Muscle of back (tissue), 11 donors: ENCODE data around the gene MAN1B1. TPM values are rescaled to one million over a fixed set of nuclear protein-coding genes. Genes with fewer than 3 reads are reported as not detected.

Experiments used
- DNase-seq, 3 donors: peaks; one replicate each; pipeline versions ENCODE4 v3.0.0 to v3.0.0-alpha.2; 2013
- polyA plus RNA-seq, 10 donors: library from polyadenylated mRNA; unstranded; fragments of 120-200 nt; gene quantifications; one replicate each; pipeline ENCODE4 v1.2.1, GENCODE V29; 2013; ENCODE audit not compliant: insufficient read length in 10 of 10

Gene MAN1B1
- polyA plus RNA-seq, 10 donors, result 31.3 to 54.4 (median 41.1) TPM

DNA sequence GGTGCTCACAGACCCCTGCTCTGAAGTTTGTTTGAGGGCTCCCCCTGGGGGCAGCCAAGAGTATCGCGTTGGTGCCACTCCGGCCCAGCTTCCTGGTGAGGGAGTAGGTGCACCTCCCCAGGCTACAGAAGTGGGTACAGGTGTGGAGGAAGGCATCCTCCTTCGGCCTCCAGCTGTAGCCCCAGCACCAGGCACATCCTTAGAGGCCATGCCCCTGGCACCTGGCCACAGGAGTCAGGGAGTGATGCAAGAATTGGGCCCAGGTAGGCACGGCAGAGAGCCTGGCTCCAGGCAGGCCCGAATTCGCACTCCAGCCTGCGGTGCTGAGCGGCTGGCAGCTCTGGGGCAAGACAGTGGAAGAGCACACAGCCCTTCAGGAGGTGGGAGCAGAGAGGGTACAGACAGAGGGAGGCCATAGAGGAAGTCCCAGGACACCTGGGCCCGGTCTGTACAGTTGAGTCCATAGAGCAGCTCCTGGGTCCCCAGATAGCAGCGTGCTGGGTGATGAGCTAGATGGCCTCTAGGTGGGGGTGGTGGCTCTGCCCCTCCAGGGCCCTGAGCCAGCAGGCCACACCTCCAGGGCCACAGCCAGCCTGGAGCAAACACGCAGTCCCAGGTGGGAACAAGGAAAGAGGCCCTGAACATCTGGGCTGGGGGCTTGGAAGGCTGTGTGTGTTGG, 18.8 kb upstream of the MAN1B1 start:
- peak; percentile 64 to 87 (median 76) for DNase-seq

DNA sequence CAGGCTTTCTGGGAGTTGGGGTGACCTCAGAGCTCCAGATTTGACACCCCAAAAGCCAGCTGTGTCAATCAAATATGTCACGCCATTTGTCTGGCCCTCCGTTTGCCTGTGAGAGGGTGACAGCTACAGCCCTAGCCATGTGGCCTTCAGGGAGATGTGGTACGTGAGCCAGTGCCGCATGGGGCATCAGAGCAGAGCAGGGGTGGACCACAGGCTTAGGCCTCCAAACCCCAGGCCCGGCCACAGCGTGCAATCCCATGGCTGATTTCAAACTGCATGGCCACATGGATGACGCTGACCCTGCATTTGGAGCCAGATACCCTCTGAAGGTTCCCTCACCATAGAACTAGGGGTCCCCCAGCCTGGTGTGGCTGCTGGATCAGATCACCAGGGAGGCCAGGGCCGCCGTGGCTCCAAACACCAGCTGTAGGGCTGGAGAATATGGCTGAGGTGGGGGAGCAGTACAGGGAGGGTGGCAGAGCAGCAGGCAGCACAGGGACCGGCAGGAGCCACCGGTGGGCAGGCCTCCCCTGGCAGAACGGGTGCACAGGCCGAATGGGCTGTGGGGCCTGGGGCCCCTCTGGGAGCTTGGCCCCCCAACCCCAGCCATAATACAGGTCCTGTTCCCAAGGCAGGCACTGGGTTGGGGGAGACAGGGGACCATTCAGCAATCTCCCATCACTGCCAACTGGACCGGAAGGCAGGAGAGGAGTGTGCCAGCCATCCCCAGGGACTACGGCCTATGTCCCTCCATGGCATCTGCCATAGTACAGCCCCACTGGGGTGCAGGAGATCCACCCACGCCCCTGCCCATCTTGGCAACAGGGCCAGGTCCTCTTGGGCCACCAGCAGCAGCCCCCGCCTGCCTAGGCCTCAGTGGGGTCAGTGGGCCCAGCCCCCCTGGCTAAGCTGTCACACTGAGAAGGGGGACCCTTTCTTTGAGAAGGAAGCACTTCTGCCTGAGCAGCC, 18.0 kb upstream of the MAN1B1 start:
- no peak for DNase-seq

DNA sequence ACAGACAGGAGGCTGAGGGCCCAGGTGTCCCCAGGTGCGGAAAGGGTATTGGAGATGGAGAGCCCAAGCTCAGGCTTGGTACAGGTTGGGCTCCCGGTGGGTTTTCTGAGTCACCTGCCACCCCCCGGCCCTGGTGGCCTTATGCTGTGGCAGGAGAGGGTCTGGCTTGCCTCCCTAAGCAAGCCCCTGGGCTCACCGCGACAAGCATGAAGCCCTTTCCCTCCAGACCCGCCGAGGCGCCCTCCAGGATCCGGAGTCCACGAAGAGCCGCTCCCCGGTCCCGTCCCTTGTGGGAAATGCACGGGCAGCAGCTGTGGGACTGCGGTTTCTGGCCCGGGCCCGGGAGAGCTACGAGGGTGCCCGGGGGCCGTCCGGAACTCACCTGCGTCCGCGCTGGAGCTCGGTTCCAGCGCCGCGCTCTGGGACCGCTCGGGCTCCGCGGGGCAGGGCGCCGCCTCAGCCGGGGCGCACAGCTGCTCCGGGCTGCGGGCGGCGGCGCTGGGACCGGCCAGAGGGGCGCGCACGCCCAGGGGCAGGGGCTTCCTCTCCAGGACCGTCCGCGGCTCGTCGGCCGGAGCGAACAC, 17.2 kb upstream of the MAN1B1 start:
- DNase-seq, result no peak

DNA sequence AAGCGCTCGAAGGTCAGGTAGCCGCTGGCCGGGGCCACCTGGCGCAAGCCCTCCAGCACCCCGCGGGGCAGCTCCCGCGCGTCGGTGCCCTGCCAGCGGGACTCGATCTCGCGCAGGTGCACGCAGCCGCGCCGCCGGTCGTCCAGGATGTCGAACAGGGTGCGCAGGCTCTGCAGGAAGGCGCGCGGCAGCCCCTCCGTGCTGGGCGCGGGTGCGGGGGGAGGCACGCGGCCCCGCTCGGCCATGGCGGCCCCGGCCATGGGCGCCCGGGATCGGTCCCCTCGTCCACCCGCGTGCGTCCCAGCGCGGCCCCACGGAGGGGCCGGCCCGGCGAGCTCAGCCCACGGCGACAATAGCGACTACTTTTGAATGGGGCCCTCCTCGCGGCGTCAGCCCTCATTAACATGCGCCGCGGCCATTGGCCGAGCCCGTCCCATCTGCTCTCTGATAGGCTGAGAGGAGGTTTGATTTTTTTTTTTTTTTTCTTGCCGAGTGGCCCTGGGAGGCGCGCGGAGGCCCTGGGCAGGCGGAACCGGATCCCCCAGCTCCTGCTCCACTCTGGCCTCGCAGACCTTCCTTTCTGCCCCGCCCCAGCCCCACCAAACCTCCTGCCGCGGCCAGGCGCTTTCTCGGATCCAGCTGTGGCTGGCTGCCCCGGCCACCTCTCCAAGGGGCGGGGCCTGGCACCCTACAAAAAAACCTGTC, 16.4 kb upstream of the MAN1B1 start, which contains the start of gene SAPCD2:
SAPCD2 (minus strand) TSS at position 357 of the 705 bp plus-strand sequence; CDS start at position 260, 97 bp downstream.
- peak; percentile 81 to 94 (median 87) for DNase-seq

DNA sequence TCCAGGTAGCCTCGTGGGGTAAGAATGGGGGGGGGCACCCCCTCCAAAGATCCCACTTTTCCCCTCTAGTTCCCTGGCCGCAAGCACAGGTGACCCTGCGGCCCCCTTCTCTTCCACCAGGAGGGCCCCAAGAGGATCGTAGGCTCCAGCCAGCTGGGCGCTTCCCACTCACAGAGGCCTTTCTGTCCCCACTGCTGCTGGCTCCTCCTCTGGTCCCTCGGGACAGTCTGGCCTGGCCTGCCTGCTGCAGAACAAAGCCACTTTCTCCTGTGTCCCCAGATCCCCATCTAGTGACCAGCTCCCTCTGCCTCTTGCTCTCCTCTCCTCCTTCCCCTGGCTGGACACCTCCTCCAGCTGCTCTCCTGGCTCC, 15.9 kb upstream of the MAN1B1 start:
- DNase-seq, result no peak

DNA sequence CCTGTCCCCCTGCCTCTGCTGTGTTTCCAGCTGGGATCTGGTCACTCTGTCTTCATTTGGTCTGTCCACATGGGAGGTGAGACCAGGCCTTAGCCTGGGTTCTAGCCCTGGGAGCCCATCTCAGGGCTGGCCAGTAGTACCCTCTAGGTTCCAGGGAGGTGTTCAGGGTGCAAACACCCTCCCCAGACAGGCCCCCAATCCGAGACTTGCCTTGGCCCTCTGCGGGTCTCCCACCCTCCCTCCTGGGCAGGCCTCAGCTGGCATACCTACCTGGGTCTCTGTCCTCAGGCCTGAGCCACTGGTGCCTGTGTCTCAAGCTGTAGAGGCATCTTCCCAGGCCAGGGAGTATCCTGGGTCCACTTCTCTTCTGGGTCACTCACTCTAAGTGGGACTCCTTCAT, 15.5 kb upstream of the MAN1B1 start:
- DNase-seq, result no peak

DNA sequence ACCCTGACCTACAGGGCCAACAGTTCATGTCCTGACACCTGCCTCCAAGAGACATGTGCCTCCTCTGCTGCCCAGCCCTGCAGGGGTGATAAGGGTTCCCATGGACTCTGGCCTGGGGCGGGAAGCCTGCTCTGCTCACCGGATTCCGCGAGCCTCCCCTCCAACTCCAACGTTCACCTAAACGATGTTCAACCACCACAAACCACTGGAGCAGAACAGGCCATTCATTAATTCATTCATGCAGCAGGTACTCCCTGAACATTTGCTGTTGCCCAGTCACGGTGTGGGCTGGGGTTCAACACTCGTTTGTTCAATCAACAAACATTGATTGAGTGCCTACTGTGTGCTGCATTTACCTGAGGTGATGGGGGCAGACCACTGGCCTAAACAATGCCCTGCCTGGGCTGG, 12.8 kb upstream of the MAN1B1 start:
- DNase-seq, result no peak

DNA sequence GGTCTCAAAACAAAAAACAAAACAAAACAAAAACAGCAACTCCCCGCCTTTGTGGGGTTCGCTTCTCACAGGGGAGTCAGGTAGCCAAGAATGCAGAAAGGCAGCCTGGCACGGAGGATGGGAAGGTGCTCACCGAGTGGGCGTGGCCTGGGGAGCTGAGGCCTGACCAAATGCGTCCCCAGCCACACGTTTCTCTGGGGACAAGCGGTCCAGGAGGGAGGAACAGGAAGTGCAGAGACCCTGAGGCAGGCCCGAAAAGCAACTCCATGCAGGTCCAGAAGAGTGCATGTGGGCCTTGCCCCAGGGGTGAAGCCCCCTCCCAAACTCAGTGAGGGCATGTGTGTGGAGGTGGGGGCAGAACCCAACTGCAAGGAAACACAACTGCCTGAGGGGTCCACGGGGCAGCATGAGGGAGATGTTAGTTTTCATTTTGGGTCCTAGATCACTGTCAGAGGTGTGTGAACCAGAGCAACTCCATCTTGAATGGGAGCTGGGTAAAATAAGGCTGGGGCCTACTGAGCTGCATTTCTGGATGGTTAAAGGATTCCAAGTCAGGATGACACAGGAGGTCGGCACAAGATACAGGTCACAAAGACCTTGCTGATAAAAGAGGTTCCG, 12.0 kb upstream of the MAN1B1 start:
- no peak for DNase-seq

DNA sequence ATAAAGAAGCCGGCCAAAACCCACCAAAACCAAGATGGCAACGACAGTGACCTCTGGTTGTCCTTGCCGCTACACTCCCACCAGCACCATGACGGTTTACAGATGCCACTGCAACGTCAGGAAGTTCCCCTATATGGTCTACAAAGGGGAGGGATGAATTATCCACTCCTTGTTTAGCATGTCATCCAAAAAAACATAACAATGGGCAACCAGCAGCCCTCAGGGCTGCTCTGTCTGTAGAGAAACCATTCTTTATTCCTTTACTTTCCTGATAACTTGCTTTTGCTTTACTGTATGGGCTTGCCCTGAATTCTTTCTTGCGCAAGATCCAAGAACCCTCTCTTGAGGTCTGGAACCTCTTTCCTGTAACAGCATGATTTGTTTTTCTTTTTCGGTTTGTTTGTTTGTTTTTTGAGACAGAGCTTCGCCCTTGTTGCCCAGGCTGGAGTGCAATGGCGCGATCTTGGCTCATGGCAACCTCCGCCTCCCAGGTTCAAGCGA, 11.5 kb upstream of the MAN1B1 start:
- DNase-seq, result no peak

DNA sequence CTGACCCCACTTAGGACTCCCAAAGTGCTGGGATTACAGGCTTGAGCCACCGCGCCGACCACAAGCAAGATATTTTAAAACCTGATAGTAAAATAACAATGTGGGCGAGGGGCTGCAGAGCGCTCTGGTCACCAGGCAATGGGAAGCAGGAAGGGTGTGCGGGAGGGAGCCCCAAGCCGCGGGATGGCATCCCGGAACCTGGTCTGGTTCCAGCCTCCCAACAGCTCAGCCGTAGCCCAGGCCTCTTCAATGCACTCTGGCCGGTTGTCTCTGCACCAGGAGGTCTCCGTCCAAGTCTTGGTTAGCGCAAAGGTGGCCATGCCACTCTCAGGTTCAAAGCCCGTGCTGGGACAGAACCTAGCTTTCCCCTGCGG, 10.2 kb upstream of the MAN1B1 start:
- no peak for DNase-seq

DNA sequence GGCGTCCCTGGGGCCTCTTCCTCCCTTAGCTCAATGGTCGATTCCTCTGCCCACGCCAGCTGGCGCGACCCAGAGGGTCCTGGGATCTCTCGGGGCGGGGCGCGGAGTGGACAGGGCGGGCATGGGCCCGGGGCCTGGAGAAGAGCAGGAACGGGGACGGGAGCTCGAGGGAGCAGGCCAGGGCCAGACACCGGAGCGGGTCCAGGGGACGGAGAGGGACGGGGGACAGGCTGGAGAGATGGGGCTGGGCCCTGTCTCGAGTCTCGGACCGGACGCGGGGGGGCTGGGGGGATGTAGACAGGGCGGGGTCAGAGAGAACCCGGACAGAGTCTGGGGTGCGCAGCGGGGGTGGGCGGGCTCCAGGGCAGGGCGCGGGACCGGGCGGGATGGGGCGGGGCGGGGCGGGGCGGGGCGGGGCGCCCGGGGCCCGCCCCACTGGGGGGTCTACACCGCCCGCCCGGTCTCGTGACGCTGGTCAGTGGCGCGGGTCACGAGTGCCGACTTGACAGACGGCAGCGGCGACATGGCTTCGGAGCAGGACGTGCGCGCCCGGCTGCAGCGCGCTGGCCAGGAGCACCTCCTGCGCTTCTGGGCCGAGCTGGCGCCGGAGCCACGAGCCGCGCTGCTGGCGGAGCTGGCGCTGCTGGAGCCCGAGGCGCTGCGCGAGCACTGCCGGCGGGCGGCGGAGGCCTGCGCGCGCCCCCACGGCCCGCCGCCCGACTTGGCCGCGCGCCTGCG, 9.6 kb upstream of the MAN1B1 start, which contains the start of gene UAP1L1:
UAP1L1 (plus strand) TSS at position 508 of the 738 bp plus-strand sequence; CDS start at position 524, 16 bp downstream.
- DNase-seq, result peak in 1 of 3 donors; percentile 65

DNA sequence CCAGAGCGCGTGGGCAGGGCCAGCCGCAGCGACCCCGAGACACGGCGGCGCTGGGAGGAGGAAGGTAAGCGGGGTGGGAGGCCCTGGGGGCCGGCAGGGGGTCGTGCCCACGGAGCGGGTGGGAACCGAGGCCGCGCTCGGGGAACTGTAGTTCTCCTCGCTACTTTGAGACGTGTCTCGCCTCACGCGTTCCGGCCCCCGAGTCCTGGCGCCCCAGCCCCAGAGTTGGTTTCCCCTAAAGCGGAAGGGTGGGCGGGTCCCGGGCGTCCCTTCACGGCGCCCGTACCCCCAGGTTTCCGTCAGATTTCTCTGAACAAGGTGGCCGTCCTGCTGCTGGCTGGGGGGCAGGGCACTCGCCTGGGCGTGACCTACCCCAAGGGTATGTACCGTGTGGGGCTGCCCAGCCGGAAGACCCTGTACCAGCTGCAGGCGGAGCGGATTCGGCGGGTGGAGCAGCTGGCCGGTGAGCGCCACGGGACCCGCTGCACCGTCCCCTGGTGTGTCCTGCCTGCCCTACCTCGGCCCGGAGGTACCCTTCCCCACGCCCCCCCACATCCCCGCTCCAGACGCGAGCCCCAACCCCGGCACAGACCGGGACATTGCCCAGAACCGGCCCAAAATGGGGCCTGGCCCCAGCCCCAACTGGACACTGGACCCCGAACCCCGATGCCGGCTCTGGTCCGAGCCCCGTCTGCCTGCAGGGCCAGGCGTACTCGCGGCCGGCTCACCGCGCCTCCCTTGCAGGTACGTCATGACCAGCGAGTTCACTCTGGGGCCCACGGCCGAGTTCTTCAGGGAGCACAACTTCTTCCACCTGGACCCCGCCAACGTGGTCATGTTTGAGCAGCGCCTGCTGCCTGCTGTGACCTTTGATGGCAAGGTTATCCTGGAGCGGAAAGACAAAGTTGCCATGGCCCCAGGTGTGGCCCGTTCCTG, 8.8 kb upstream of the MAN1B1 start:
- DNase-seq, result peak in 1 of 3 donors; percentile 40

DNA sequence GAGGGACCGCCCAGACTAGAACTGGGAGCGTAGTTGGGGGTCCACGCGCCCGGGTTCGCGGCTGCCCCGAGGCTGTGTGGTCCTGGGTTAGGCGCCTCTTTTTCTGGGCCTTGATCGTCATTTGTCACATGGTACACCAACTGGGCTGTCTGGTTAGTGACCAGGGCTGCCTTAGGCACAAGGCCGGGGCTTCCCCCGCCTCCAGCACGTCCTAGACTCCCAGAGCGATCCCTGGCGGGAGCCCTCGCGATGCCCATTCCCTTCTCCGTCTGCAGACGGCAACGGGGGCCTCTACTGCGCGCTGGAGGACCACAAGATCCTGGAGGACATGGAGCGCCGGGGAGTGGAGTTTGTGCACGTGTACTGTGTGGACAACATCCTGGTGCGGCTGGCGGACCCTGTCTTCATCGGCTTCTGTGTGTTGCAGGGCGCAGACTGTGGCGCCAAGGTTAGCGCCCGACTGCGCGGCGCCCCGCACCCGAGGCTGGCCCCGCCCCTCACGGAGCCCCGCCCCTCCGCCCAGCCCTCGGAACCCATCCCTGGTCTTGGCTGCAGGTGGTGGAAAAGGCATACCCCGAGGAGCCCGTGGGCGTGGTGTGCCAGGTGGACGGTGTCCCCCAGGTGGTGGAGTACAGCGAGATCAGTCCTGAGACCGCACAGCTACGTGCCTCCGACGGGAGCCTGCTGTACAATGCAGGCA, 7.9 kb upstream of the MAN1B1 start:
- DNase-seq, result no peak

DNA sequence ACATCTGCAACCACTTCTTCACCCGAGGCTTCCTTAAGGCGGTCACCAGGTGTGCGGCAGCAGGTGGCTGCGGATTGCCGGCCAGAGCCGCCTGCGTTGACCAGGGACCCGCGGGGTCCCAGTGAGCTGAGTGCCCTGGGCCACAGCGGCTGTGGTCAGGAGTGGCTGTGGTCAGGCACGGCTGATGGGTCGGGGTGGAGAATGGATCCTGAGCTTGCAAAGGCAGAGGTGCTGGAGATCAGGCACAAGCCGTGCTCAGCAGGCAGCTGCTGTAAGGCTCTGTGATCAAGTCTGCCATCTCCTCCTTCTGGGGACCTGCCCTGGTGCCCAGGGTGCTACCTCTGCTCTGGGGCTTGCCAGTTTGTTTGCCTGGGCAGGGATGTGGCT, 7.4 kb upstream of the MAN1B1 start:
- DNase-seq, result no peak

DNA sequence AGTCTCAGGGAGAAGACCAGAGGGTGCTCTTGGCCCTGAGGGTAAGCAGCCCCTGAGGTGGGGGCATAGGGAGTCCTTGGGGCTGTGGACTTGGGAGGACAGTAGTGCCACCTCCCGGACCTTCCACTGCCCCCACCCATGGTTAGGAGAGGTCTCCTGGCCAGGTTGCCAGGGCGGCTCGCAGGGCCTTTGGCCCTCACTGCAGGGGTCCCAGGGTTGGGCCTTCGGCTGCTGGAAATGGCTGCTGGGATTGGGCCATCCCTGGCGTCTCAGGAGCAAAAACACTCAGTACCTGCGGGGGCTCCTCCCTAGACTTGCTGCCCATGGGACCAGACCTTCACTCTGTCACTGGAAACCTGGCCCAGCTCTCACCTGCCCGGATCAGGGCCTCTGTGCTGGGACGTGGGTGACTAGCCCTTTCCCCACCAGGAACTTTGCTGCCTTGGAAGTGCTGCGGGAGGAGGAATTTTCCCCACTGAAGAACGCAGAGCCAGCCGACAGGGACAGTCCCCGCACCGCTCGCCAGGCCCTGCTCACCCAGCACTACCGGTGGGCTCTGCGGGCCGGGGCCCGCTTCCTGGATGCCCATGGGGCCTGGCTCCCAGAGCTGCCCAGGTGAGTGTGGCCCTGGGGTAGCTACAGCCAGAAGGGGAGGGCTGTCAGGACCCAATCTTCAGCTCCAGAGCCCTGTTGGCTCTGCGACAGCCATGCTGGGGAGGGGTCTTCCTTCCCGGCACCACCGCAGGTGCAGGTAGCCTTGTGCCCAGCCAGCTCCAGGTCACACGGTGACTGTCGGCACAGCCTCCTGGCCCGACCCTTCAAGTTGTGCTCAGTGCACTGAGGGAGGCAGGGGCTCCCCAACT, 6.3 kb upstream of the MAN1B1 start:
- no peak for DNase-seq

DNA sequence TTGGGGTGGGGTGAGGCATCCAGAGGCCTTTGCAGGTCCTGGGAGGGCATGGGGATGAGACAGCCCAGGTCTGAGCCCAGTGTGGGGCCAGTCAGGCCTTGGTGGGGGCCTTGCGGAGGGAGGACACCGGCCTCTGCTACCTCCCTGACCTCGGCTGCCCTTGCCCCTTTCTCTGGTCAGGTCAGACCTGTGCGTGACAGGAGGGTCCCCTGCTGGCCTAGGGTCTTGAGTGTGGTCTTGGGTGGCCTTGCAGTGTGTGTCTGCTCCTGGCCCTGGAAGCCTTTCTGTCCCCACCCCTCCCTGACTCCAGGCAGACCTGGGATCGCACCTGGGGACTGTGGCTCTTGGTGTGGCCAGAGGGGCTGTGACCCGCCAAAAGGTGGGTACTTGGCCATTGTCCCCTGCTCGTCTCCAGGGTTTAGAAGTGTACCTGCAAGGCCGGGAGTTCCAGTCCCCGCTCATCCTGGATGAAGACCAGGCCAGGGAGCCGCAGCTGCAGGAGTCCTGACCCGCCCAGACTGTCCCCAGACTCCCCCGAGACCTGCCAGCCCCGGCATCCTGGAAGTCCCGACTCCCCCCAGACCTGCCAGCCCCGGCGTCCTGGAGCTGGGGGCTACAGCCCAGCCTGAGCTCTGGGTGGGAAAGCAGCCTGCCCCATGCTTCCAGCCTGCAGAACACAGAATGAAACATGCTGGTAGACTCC, 4.4 kb upstream of the MAN1B1 start:
- DNase-seq, result no peak

DNA sequence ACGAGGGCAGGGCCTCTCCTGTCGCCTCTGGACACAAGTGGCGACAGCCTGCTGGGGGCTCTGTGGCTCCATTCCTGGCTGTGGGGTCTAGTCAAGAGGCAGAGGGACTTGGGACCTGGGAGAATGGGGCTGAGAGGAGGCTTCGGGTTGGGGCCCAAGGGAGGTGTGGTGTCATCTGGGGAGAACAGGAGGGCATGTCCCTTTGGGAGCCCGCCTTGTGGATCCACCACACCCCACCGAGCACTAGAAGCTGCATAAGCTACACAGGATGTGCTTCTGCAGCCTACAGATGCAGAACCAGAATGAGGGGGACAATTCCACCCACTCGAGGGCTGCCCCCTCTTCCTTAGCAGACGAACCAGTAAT, 3.9 kb upstream of the MAN1B1 start:
- DNase-seq, result no peak
